HG02970 (cell line): ENCODE results near the gene ACBD7.

Experiments used
- ATAC-seq: cut with Tn5 transposase; IDR thresholded peaks from one replicate; pipeline ENCODE4 v1.9.1; 2021; ENCODE audit warnings: mild to moderate bottlenecking, moderate library complexity, moderate number of reproducible peaks; ENCODE audit not compliant: unreplicated experiment, low FRiP score

The ACBD7 gene

DNA sequence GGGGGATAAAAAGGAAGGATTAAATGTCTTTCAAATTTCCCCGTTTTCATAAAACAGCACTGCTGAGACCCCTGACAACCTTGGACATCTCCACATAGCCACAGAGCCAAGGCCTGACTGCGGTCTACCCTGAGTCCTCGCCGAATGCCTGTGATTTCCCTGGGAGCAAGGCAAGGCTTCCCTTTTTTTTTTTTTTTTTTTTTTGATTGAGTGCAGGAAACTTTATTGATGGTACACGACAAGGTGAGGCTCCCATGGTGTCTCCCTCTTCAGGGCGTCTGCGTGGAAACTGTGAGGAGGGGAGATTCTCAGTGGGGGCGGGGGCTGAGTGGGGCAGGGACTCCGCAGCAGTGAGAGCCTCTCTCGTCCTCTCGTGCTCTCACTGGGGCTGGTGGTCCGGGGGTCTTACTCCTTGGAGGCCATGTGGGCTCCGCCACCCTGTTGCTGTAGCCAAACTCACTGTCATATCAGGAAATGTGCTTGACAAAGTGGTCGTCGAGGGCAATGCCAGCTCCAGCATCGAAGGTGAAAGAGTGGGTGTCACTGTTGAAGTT is 4.4 kb upstream of the ACBD7 start:
- ATAC-seq, result no peak

DNA sequence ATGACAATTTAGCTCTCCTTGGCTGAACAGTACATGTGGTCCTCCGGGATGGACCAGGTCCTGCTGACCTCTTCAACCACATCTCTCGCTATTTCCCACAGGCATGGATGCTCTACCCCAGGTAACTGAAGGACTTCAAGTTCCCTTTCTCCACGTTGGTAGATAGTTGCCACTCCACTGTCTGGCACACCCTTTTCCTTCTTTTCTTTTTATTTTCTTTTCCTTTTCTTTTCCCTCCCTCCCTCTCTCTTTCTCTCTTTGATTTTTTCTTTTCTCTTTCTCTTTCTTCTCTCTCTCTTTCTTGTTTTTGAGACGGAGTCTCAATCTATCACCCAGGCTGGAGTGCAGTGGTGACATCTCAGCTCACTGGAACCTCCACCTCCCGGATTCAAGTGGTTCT is 2.8 kb upstream of the ACBD7 start:
- ATAC-seq, result no peak

DNA sequence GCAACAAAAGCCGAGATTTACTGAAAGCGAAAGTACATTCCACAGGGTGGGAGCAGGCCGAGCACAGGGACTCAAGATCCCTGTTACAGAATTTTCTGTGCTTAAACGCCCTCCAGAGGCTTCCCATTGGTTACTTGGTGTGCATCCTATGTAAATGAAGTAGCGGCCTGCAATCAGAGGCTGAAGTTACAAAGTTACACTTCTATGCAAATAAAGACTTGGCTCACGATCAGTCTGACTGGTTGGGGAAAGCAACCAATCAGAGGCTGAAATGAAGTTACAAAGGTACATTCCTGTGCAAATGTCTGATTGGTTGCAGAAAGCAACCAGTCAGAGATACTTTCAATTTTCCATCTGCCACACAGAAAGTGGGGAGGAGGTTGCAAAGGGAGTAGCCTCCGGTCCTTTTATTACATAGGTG is 4.1 kb downstream of the ACBD7 start:
- no peak for ATAC-seq

DNA sequence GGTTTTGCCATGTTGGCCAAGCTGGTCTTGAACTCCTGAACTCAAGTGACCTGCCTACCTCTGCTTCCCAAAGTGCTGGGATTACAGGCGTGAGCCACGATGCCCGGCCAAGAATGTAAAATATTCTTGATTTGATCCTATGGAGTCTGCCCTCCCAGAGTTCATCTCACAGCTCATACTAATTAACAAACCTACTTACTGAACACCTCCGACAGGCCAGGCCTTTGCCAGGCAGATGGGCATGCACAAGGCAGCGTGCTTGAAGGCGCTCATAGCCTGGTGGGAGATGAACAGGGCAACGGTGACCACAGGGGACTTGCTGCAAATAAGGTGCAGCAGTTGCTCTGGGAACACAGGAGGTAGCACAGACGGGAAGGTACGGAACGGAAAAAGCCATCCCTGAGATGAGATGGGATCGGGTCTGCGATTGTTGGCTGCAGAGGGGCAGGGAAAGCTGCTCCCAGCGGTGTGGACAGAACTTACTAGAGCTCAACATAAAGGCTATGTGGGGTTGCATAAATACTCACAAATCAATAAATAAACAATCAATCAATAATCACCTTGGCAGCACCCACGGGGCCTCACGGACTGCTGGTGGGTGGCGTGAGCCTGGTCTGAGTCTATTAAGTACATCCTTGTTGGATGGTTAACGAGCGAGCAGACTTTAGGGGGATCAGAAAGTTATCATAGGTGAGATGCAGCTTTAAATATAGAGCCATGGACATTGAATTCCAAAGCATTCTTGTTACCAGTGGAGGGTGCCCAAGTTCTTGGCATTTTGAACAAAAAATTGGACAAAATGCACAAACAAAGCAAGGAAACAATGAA is 4.7 kb downstream of the ACBD7 start:
- ATAC-seq, result no peak

DNA sequence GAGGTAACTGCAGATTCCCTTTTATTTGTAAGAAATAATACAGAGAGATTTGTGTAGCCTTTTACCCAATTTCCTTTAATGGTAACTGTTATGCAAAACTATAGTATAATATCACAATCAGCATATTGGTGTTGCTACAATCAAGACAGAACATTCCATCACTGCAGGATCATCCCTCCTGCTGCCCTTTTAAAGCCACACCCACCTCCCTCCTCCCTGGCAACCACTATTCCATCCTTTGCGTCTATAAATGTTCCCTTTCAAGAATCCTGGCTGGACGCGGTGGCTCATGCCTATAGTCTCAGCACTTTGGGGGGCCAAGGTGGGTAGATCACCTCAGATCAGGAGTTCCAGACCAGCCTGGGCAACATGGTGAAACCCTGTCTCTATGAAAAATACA is 13.2 kb downstream of the ACBD7 start:
- ATAC-seq, result no peak

DNA sequence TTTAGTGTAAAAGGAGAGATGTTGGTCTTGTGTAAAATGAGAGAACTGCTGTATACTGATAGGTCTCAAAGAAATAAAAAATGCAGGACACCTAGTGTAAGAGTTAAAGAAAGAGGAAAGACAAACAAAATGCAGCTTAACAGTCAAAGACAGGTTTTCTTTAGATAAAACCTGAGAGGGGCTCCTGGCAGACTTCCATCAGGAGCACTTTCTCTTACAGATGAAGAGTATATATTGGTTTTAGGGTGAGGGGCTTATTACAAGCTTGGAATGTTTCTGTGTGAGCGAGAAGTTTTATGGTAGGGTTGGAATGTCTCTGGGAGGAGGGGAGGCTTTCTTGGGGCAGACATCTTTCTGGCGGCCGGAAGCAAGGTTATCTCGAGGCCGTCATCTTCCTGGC is 16.2 kb downstream of the ACBD7 start:
- ATAC-seq, result no peak

DNA sequence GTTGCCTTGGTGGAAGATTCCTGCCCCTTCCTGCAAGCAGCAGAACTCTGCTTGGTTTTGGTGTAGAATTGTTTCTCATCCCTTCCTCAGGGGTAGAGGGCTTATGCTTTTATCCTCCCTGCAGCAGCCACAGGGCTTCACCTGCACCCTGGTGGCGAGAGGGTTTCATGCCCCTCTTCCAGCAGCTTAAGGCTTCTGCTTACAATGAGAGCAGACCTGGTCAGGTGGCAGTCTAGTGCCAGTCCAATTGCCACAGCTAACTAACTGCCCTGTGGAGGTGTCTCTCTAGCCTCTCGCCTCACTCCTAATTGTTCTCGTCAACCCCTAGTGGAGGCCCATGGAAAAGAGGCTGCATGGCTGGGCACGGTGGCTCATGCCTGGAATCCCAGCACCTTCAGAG is 19.3 kb downstream of the ACBD7 start:
- no peak for ATAC-seq

DNA sequence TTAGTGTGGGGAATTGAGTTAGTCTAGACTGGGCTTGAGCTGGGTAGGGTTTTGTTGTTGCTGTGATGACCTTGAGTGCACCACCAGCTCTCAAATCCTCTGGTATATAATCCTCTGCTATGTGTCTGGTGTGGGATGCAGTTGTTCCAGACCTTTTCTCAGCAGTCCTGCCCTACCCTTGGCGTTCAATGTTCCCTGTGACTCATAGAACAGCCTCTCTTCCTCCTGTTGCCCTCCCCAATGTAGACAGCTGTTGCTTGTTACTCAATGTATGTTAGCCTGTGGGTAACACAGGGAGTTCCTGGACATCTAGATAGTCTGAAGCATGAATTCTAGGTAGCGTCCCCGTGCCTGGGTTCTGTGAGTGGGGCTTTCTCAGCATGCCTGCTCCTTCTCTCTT is 19.8 kb downstream of the ACBD7 start:
- ATAC-seq, result no peak

DNA sequence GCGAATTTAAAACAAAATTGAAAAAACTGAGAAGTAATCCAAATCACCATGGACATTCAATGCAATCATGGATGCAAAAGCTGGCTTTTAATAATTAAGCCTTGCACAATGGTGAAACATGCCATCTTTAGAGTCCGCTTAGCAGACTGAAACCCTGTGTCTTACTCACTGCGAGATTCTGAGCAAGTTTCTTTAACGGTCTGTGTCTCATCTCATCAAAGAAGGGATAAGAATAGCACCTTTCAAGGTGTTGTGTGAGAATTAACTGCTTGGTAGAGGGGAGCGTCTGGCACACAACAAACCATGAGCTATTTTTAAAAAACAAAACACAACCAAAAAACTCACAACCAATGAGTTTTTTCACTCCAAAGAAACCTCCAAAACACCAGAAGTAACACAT is 21.4 kb downstream of the ACBD7 start:
- ATAC-seq, result no peak

DNA sequence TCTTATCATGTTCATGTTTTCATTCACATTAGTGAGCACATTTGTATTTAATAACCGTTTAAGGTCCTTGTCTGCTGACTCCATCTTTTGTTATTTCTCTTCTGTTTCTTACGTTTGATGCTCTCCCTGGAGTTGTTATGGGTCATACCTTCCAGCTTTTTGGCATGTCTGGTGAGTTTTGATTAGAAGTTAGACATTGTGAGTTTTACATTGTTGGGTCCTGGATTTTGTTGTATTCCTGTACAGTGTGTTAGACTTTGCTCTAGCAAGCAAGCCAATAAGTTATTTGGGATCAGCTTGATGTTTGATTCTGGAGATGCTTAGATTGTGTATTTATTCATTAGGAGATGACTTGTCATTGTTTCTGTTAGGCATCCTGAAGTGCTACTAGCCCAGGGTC is 27.9 kb downstream of the ACBD7 start:
- no peak for ATAC-seq

DNA sequence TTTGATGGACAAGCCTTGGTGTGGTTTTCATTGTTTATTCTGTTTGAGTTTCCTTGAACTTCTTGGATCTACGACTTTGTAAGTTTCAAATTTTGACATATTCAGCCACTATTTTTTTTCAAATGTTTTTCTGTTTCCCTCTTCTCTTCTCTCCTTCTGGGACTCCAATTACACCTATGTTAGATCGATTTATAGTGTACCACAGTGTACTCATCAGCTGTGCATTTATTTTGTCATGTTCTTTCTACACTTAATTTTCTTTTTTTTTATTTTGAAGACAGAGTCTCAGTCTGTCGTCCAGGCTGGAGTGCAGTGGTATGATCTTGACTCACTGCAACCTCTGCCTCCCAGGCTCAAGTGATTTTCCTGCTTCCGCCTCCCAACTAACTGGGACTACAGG is 28.7 kb downstream of the ACBD7 start:
- no peak for ATAC-seq

DNA sequence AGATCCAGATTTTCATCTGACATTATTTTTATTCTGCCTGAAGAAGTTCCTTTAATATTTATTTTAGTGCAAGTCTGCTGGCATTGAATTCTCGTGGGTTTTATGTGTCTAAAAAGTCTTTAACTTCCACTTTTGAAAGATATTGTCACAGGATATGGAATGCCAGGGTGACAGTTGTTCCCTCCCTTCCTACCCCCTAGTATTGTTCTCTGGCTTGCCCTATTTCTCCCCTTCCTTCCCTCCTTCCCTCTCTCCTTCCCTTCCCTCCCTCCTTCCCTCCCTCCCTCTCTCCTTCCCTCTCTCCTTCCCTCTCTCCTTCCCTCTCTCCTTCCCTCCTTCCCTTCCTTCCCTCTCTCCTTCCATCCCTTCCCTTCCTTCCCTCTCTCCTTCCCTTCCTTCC is 29.9 kb downstream of the ACBD7 start:
- no peak for ATAC-seq

DNA sequence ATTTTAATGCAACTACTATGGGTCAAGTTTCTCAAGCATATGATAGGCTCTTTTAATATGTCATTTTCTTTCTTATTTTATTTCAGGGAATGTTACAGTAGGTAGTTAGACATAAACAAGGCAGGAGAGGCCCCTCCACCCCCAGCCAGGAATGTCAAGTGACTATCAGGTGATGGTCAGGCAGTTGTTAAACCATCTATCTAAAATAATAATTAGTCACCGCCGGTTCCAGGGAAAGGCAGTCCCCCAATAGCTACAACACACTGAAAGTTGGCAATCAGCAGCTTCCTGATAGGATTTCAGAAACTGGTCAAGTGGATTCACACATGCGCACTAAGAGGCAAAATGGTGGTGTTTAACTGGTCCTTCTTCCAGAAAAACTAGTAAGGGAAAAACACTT is 35.5 kb downstream of the ACBD7 start:
- no peak for ATAC-seq

DNA sequence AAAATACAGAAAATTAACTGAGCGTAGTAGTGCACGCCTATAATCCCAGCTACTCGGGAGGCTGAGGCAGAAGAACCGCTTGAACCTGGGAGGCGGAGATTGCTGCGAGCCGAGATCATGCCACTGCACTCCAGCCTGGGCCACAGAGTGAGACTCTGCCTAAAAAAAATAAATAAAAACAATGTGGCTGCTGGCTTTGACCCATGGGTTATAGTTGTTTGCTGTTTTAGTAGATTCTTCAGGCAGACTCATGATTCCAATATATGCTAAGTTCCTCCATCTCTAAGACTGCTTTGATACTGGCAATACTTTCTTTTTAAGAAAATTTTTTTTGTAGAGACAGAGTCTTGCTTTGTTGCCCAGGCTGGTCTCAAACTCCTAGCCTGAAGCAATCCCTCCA is 36.5 kb downstream of the ACBD7 start:
- ATAC-seq, result no peak

DNA sequence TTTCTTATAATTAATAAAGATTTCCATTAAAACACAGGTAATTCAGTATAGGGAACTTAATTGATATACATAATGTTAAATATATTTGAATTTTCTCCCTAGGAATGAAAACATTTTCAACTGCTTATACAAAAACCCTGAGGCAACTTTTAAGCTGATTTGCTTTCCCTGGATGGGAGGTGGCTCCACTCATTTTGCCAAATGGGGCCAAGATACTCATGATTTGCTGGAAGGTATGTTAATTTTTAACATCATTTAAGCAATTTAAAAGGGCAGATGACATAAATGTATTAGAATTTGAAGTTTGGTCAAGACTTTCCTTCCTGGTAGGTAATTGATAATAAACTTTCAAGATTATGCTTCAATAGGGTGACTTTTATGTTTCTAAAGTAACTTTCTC is 39.0 kb downstream of the ACBD7 start:
- ATAC-seq, result no peak

DNA sequence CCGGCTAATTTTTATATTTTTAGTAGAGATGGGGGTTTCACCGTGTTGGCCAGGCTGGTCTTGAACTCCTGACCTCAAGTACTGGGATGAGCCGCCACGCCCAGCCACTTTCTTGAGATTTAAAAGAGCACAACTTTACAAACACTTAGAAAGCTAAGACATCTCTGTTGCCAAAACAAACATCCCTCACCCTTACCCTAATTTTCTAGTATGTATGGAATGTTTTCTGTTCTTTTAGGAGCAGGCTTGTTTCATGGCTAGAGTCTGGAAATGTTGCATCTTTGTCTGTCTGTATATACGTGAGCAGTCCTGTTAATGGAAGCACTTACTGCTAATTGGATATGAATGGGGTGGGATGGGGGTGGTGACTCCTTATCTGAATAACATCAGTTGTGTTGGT is 42.0 kb downstream of the ACBD7 start:
- no peak for ATAC-seq

DNA sequence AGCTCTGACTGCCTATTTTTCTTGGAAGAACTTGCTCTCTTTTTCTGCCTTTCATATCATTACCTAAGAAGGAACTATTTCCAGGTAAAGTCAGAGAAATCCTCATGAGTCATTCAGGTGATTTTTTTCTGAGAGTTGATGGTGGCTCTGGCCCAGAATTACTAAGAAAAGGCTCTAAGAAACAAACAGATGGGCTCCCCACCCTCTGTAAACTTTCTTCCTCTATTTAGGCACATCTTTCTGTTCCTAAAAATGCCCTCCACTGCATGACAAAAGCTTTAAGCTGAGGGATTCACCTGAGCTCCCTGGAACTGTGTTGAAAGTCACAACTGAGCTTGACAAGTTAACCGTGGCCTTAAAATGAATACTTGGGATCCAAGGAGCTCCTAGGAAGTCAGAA is 43.2 kb downstream of the ACBD7 start:
- no peak for ATAC-seq

DNA sequence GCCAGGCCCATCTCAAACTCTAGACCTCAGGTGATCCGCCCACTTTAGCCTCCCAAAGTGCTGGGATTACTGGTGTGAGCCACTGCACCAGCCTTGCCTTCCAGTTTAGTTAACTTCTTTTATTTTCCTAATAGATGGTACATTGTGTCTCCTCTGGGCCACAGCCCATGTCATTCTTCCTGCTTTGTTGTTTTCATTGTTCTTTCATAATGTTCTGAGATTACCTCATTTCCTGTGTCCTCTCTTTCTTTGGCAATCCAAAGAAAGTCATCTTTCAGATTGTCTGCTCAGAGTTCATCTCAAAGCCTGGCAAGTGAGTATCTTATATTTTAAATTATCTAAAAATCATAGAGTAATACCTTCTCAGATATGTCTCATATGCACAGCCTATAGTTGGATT is 44.9 kb downstream of the ACBD7 start, which contains the start of gene OLAH:
OLAH (plus strand) TSS at position 270 of the 400 bp plus-strand sequence. CDS start 3,346 bp downstream, outside the sequence.
- ATAC-seq, result no peak

DNA sequence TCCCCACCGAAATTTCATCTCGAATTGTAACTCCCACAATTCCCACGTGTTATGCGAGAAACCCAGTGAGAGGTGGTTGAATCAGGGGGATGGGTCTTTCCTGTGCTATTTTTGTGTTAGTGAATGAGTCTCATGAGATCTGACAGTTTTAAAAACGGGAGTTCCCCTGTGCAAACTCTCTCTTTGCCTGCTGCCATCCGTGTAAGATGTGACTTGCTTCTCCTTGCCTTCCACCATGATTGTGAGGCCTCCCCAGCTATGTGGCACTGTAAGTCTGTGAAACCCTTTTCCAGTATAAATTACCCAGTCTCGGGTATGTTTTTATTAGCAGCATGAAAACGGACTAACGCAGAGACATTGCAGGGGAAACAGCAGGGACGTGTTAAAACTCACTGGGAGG is 50.2 kb downstream of the ACBD7 start:
- ATAC-seq, result no peak

DNA sequence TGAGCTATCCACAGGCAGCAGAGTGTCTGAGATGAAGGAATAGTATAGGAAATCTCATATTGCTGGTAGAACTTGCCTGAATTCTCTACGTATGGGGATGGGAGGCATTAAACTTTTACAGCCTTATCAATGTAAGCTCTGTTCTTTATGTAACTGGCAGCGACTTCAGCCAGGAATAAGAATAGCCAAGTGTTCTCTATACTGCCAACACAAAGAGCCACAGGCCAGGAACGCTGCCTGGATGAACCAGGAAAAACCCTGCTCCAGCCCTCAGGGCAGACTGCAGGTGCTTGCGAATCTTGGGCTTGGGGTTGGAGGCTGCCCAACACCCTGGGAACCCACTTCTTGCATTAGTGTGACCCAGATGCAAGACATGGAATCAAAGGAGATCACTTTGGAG is 50.9 kb downstream of the ACBD7 start:
- ATAC-seq, result no peak

DNA sequence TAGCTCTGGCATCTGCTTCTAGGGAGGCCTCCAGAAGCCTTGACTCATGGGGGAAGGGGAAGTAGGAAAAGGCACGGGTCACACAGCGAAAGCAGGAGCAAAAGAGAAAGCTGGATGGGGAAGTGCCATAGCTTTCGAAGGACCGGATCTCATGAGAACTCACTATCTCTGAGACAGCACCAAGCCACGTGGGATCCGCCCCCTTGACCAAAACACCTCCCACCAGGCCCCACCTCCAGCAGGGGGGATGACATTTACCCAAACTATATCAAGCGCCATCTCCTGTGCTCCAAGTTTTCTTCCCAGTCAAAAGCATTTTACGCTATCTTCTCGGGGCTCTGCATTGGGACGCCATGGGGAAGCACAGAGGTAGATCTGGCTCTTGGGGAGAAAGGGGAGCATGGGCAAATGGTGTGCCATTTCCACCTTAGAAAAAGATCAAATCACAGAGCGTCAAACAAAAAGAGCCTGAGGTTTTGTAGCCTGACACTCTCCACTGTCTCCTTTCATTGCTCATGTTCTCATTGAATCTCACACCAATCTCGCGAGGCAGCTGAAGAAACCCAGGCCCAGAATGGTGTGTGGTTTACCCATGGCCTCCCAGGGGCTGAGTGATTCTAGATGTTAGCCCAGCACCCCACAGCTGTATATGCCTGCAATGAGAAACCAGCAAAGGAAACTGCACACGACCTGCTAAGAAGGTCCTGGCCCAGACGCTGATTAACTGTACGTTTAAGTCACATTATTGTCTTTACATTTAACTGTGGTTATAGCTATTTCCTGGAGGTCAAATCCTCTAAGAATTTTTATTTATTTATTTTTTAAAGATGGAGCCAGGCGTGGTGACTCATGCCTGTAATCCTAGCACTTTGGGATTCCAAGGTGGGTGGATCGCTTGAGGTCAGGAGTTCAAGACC is 52.9 kb downstream of the ACBD7 start:
- no peak for ATAC-seq
